MM.1S (cell line): ENCODE data around the gene CABCOCO1.

ENCODE experiments used
- DNase-seq: peaks from one replicate; pipeline ENCODE4 v3.0.0-alpha.2; 2015
- H2AFZ ChIP-seq: fragments of 300-600 bp; sonication (generic); 2 replicates; pipeline ENCODE4 v1.6.0; 2016; ENCODE audit warnings: antibody characterized with exemption, low read length
- H3F3A ChIP-seq: fragments of 300-600 bp; sonication (generic); 2 replicates; pipeline ENCODE4 v1.6.1; 2016; ENCODE audit warnings: mild to moderate bottlenecking, antibody characterized with exemption, low read length, moderate library complexity, mixed read lengths; ENCODE audit not compliant: insufficient read depth
- H3K27ac ChIP-seq: fragments of 300-600 bp; sonication (generic); 2 replicates; pipeline ENCODE4 v1.5.1; 2016; ENCODE audit warnings: mild to moderate bottlenecking, low read length
- H3K27me3 ChIP-seq: fragments of 300-600 bp; sonication (generic); replicated peaks from 2 replicates; pipeline ENCODE4 v1.6.0; 2016; ENCODE audit warnings: low read length; ENCODE audit not compliant: insufficient read depth
- H3K36me3 ChIP-seq: fragments of 300-600 bp; sonication (generic); replicated peaks from 2 replicates; pipeline ENCODE4 v1.6.1; 2016; ENCODE audit warnings: mild to moderate bottlenecking, low read length, mixed read lengths; ENCODE audit not compliant: insufficient read depth
- H3K4me1 ChIP-seq: fragments of 300-600 bp; sonication (generic); 2 replicates; pipeline ENCODE4 v1.6.1; 2016; ENCODE audit warnings: low read length, mixed read lengths
- H3K4me2 ChIP-seq: fragments of 300-600 bp; sonication (generic); 2 replicates; pipeline ENCODE4 v1.6.0; 2016; ENCODE audit warnings: low read depth, low read length
- H3K4me3 ChIP-seq: fragments of 300-600 bp; sonication (generic); 2 replicates; pipeline ENCODE4 v1.5.1; 2016; ENCODE audit warnings: low read length, mixed read lengths
- H3K79me2 ChIP-seq: fragments of 300-600 bp; sonication (generic); 2 replicates; pipeline ENCODE4 v1.6.1; 2016; ENCODE audit warnings: mixed run types, low read length, mixed read lengths
- H3K9ac ChIP-seq: fragments of 300-600 bp; sonication (generic); 2 replicates; pipeline ENCODE4 v1.6.1; 2016; ENCODE audit warnings: low read length, mixed read lengths
- H3K9me2 ChIP-seq: fragments of 300-600 bp; sonication (generic); replicated peaks from 2 replicates; pipeline ENCODE4 v1.6.1; 2016; ENCODE audit warnings: mild to moderate bottlenecking, low read length, mixed read lengths; ENCODE audit not compliant: insufficient read depth
- H3K9me3 ChIP-seq: fragments of 300-600 bp; sonication (generic); replicated peaks from 2 replicates; pipeline ENCODE4 v1.6.1; 2016; ENCODE audit warnings: mild to moderate bottlenecking, low read length, mixed read lengths; ENCODE audit not compliant: insufficient read depth
- H4K20me1 ChIP-seq: fragments of 300-600 bp; sonication (generic); 2 replicates; pipeline ENCODE4 v1.6.1; 2016; ENCODE audit warnings: mild to moderate bottlenecking, low read length, moderate library complexity, mixed read lengths; ENCODE audit not compliant: insufficient read depth
- CTCF ChIP-seq: fragments of 300-600 bp; sonication (generic); IDR thresholded peaks from 2 replicates; pipeline ENCODE4 v1.5.1; 2016; ENCODE audit warnings: antibody characterized with exemption, low read length, mixed read lengths
- EZH2 ChIP-seq: fragments of 300-600 bp; sonication (generic); optimal IDR thresholded peaks from 2 replicates; pipeline ENCODE3; 2017; ENCODE audit warnings: low read depth, mild to moderate bottlenecking, antibody characterized with exemption, low read length, mixed read lengths
- EZH2phosphoT487 ChIP-seq: fragments of 300-600 bp; sonication (generic); IDR thresholded peaks from 2 replicates; pipeline ENCODE4 v1.6.1; 2018; ENCODE audit warnings: antibody characterized with exemption, low read length

The CABCOCO1 gene

GRCh38 chr10:61617180-61617579 lies 45.5 kb upstream of the CABCOCO1 start:
- H3K4me2 ChIP-seq = no peak overlapping the region
- no peaks in the 10 kb centered on the region for H3K4me1 ChIP-seq
- DNase-seq = no peak
- no peak overlapping the region for H3K4me3 ChIP-seq
- no peak overlapping the region for H2AFZ ChIP-seq
- H3K79me2 ChIP-seq = no peaks in the 10 kb centered on the region
- no peak overlapping the region for H3K27ac ChIP-seq
- H3K9me2 ChIP-seq = no peaks in the 10 kb centered on the region
- no peak overlapping the region for H3K9ac ChIP-seq
- TF ChIP-seq CTCF = no peak
- TF ChIP-seq EZH2 = no peak
- no peak for TF ChIP-seq EZH2phosphoT487
- H4K20me1 ChIP-seq = no peaks in the 10 kb centered on the region
- no peaks in the 10 kb centered on the region for H3K36me3 ChIP-seq
- H3F3A ChIP-seq = no peaks in the 10 kb centered on the region
- H3K27me3 ChIP-seq = no peaks in the 10 kb centered on the region
- no peaks in the 10 kb centered on the region for H3K9me3 ChIP-seq

- TF ChIP-seq EZH2 = no peak
- no peak for TF ChIP-seq CTCF
- TF ChIP-seq EZH2phosphoT487 = no peak
- no peaks in the 10 kb centered on the region for H3K4me1 ChIP-seq
- no peaks in the 10 kb centered on the region for H3K9me2 ChIP-seq
- no peak overlapping the region for H2AFZ ChIP-seq
- no peak overlapping the region for H3K4me3 ChIP-seq
- H3K36me3 ChIP-seq = no peaks in the 10 kb centered on the region
- no peak overlapping the region for H3K4me2 ChIP-seq
- no peaks in the 10 kb centered on the region for H3K9me3 ChIP-seq
- H3F3A ChIP-seq = no peaks in the 10 kb centered on the region
- H3K27ac ChIP-seq = no peak overlapping the region
- no peaks in the 10 kb centered on the region for H3K27me3 ChIP-seq
- H3K79me2 ChIP-seq = no peaks in the 10 kb centered on the region
- no peak overlapping the region for H3K9ac ChIP-seq
- no peak for DNase-seq
- H4K20me1 ChIP-seq = no peaks in the 10 kb centered on the region
Measured at GRCh38 chr10:61617586-61617985, 45.1 kb upstream of the CABCOCO1 start.

GRCh38 chr10:61618388-61618961 lies 44.3 kb upstream of the CABCOCO1 start:
- Histone ChIP-seq H3K4me2 (no peak overlapping the region), H3K9ac (no peak overlapping the region), H3K36me3 (no peaks in the 10 kb centered on the region), H3K27ac (no peak overlapping the region), H3K4me3 (no peak overlapping the region), H3K4me1 (no peaks in the 10 kb centered on the region), H3K9me3 (no peaks in the 10 kb centered on the region), H2AFZ (no peak overlapping the region), H4K20me1 (no peaks in the 10 kb centered on the region), H3F3A (no peaks in the 10 kb centered on the region), H3K9me2 (no peaks in the 10 kb centered on the region), H3K27me3 (no peaks in the 10 kb centered on the region), H3K79me2 (no peaks in the 10 kb centered on the region)
- no peak for TF ChIP-seq EZH2phosphoT487
- TF ChIP-seq CTCF = no peak
- TF ChIP-seq EZH2 = no peak
- no peak for DNase-seq
